ENCODE data around the gene SLC44A3.
"Not testable (repeated sequence)": the region's sequence is repeated elsewhere in the genome, so short reads cannot be mapped to it uniquely, and the experiment has no call there.

The SLC44A3 gene

DNA sequence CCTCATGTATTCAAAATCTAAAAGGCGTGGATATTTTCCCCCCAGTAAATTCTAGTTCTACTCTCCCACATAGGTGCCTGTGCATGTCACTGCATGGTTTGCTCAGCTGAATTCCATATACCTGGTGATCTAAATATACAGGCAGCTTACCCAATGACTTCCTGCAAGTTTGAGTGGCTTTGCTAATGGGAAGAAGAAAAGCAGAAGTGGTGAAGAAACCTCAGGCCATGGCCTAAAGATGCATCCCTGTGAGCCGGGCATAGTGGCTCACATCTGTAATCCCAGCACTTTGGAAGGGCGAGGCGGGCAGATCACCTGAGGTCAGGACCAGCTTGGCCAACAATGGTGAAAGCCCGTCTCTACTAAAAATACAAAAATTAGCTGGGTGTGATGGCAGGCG lies 11.5 kb downstream of the SLC44A3 start:
- in situ Hi-C loops (cut with MboI; ENCODE audit: low sequenced_read_pairs), result no loop called here

DNA sequence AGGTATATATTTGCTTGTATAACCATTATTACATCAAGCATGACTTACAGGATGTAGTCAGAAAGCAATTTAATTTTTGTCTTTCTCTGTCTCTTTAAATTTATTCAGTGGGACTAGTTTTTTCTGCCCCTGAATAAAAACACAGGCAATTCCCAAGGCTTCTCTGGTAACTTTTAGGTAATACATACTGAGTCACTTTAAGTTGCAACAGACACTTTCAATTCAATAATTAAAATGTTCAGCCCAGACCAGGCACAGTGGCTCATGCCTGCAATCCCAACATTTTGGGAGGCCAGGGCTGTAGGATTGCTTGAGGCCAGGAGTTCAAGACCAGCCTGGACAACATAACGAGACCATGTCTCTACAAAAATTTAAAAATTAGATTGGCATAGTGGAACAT lies 12.3 kb downstream of the SLC44A3 start:
- in situ Hi-C loops (cut with MboI; ENCODE audit: low sequenced_read_pairs), result no loop called here

DNA sequence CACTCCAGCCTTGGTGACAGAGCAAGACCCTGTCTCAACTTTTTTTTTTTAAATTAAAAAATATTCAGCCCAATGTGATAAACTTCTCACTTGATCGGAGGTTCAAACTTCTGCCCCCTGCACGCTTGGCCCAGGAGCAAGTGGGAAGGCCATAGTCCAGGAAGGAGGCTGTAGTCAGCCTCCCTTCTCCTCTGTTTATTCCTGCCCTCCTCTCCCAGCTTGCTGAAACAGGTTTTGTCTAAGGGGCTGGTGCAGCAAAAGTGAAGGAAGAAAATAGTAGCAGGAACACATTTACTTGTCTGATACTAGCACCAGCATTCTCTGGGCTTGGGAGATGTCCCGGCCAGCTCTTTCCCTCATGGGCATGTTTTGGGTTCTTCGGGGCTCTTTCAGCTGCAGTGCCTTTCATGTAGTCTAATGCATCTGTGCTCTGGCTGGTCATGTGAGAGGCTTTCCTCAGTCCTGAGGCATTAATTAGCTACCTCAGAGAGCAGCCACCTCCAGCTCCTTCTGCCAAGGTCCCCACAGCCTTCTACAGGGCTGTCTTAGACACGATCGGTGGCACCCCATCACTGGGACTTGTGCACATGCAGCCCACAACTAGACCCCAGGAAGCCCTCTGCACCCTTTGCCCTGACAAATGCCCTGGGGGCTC lies 12.9 kb downstream of the SLC44A3 start:
- in situ Hi-C loops (cut with MboI; ENCODE audit: low sequenced_read_pairs), result no loop called here

DNA sequence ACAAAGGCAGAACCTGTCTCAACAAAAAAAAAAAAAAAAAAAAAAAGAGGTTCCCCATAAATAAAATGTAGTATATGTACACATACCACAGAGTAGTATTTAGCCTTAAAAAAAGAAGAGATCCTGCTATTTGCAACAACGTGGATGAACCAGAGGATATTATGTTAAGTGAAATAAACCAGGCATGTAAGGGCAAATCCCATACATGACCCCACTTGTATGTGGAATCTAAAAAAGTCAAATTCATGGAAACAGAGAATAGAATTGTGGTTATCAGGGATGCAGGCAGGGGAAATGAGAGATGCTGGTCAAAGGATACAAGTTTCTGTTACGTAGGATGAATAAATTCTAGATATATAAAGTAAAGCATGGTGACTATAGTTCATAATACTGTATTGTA lies 16.7 kb downstream of the SLC44A3 start:
- in situ Hi-C loops (cut with MboI; ENCODE audit: low sequenced_read_pairs), result no loop called here

DNA sequence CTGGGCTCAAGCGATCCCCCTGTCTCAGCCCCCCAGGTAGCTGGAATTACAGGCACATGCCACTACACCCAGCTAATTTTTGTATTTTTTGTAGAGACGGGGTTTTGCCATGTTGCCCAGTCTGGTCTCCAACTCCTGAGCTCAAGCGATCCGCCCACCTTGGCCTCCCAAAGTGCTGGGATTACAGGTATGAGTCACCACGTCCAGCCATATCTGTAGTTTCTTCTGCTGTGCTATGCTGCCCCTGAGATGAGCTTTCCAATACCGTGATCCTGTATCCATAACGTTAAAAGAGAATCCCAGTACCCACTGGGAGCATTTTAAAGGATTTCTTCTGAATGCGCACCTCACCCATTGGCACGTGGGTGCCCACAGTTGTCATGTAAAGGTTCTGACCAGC lies 20.2 kb downstream of the SLC44A3 start:
- in situ Hi-C loops (cut with MboI; ENCODE audit: low sequenced_read_pairs), result not testable (repeated sequence)

DNA sequence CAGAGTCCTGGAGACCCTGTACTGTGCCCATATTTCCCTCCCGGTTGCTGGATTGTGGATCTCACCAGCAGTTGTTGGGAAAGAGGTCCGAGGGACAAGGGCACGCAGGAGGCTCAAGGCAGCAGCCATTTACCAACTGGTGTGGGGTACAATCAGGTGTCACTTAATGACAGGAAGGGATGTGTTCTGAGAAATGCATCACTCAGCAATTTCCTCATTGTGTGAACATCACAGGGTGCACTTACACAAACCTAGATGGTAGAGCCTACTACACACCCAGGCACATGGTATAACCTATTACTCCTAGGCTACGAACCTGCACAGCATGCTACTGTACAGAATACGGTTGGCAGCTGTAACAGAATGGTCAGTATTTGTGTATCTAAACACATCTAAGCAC lies 20.7 kb downstream of the SLC44A3 start:
- in situ Hi-C loops (cut with MboI; ENCODE audit: low sequenced_read_pairs), result no loop called here

DNA sequence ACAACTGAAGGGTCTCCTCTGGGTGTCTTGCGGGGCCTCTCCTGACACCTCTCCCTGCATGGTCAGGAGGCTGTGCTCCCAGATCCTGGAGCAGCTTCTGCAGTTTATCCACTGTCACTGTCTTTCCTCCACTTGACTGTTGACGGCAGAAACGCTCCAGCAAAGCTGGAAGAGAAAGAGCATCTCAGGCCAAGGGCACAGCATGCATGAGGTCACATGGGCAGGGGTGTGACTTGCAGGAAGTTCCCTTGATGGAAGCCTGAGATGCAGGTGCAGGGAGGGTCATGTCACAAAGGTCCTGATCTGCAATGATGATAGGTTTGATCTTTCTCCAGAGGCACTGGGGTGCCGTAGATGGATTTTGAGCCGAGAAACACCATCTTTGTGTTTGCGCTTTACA lies 23.3 kb downstream of the SLC44A3 start:
- in situ Hi-C loops (cut with MboI; ENCODE audit: low sequenced_read_pairs), result no loop called here

DNA sequence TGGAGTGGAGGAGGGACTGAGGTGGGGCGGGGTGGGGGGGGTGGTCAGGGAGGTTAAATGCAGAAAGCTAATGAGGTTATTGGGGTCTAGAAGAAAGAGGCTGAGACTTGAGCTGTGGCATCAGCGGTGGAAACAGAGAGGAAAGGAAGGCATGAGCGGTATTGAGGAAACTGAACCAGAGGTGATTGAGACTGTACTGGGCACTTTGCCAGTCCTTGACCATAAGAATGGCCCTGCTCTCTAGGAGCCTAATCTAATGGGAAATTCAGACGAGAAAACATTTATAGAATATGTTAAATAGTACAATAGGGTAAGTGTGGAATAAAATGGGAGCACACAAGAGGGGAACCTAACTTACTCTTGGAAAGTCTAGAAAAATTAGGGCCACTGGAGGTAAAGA lies 23.7 kb downstream of the SLC44A3 start:
- in situ Hi-C loops (cut with MboI; ENCODE audit: low sequenced_read_pairs), result no loop called here

DNA sequence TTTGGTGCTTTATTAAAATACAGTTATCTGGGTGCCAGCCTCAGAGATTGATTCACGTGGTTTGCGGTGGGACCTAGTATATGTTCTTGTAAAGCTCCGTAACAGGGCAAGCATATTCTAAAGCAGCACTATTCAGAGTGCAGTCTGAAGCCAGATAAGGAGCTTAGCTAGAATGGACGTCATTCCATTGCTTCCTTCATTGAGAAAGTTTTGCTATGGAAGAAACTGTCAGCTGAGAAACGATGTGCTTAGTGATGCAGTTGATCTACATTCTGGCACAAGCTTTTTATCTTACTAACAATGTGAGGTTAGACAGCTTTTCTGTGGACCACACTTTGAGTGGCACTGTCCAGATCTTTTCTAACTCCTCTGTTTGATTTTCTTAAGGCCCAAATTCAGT lies 26.2 kb downstream of the SLC44A3 start:
- in situ Hi-C loops (cut with MboI; ENCODE audit: low sequenced_read_pairs), result no loop called here

DNA sequence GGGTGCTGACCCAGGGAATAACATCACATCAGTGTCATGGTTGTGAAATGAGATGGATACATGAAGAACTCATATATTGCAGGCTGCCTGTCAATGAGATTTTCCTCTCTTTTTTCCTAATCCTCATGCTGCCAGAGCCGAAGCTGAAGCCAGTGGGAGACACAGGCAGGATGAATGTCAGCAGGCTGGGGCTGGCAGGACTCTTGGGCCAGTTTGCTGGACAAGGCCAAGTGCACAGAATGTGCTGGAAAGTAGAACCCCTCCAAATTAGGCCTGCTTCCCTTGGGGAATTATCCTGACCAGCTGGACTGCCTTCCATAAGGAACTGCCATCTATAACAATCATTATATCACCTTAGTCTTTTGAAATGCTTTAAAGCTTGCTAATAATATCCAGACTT lies 31.4 kb downstream of the SLC44A3 start:
- in situ Hi-C loops (cut with MboI; ENCODE audit: low sequenced_read_pairs), result loop anchor here (10.0 kb wide), 1 partner anchor 193 kb away; no protein-coding TSS in a partner anchor

DNA sequence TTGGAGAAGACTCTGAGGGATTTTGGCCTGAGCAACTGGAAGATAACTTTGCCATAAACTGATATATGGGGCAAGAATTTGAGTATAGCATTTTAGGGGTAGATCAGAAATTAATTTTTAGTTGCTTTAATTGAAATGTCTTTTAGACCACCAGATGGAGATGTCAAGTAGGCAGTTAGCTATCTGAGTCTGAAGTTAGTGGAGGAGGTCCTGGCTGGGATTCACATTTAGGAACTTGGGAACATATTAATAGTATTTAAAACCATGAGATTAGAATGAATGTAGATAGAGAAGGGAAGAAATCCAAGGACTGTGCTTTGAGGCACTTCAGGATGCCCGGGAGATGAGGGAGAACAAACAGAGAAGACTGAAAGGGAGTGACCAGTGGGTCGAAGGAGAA lies 32.6 kb downstream of the SLC44A3 start:
- in situ Hi-C loops (cut with MboI; ENCODE audit: low sequenced_read_pairs), result loop anchor here (10.0 kb wide), 1 partner anchor 192 kb away; no protein-coding TSS in a partner anchor

DNA sequence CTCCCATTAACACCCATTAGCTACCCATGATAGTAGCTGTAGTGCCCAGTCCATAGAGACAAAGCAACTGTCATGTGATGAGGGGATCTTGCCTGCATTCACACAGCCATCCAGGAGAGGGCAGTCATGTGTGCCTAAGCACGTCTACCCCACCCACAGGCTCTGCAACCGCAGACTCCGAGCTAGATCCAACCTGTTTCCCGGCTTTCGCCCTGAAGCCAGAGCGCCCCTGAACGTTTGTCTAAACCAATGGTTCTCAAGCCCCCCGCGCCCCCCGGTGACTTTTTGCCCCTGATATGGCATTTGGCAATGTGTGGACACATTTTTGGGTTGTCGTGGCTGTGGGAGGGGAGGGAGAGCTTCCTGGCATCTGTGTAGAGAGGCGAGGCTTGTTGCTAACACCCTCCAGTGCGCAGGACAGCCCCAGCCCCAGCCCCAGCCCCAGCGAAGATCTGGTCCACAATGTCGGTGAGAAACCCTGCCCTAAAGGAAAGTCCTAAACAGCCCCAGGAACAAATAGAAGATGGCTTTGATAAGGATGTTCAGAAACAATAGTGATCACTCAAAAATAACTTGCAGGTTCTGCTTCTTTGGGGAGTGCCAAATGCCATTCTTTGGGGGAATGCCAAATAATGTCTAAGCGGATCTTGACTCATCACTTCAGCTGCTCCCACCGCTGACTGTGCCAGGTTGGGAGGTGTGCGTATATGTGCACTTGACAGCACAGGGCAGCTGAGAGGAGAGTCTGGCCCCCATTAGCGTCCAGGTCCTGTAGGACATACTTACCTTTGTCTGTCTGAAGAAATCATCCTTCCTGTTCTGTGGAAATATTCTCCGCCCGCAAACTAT lies 34.5 kb downstream of the SLC44A3 start:
- in situ Hi-C loops (cut with MboI; ENCODE audit: low sequenced_read_pairs), result loop anchor here (10.0 kb wide), 1 partner anchor 190 kb away; no protein-coding TSS in a partner anchor

DNA sequence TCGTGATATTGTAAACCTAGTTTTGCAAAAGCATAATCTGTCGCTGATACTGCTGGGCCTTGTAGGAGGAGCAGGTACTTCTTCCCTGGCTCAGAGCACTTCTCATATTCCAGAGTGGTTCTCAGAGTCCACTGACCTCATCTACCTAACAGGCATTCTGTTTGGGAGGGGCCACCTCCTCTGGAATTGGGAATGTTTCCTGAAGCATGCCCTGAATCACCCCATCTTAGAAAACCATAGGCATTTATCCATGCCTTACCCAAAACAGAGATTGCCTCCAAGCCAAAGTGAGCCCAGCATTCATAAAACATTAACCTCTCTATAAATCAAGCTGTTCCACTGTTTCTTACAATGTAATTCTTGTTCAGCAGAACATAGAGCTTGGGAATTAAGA lies 35.1 kb downstream of the SLC44A3 start:
- in situ Hi-C loops (cut with MboI; ENCODE audit: low sequenced_read_pairs), result loop anchor here (10.0 kb wide), 1 partner anchor 189 kb away; no protein-coding TSS in a partner anchor

DNA sequence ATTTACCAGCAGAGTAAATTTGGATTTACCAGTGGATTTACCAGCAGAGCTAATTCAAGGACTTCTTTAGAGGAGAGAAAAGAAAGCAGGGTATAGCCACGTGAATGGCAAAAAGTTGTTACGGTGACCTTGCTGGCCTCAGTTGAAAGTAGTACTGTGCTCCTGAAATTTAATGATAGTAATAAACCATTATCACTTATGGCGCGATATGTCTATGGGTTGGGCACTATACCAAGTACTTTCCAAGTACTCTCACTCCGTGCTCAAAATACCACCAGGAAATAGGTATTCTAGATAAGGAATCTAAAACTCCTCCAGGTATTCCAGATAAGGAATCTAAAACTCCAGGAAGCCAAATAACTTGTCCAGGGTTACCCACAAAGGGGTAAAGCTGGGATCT lies 35.8 kb downstream of the SLC44A3 start:
- in situ Hi-C loops (cut with MboI; ENCODE audit: low sequenced_read_pairs), result loop anchor here (10.0 kb wide), 1 partner anchor 189 kb away; no protein-coding TSS in a partner anchor

DNA sequence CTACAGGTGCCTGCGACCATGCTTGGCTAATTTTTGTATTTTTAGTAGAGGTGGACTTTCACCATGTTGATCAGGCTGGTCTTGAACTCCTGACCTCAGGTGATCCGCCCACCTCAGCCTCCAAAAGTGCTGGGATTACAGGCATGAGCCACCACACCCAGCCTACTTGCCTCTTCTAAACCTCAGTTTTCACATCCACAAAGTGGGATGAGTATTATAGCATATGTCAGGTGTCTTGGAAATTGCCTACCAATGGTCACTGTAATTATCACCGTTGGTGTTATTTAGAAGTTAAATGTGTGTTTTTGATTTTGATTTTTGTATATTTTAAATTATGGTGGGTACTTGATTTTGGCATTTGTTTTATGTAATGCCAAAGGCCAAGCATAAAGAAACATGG lies 36.7 kb downstream of the SLC44A3 start:
- in situ Hi-C loops (cut with MboI; ENCODE audit: low sequenced_read_pairs), result loop anchor here (10.0 kb wide), 1 partner anchor 188 kb away; no protein-coding TSS in a partner anchor

DNA sequence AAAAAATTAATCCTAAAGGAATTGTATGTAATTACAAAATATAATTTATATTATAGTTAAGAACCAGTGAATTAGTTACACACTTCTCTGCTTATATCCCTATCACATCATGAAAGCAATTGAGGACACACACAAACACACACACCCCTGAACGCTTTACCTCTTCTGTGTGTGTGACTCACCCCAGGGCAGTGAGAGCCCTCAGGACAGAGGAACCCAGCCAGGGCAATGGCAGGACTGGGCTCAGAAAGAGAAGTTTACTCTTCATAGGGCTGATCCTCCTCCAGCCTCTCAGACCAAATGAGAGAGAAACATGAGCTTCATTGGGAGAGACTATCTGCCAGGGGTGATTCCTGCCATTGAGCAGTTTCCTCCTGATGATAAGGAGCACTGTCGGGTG lies 38.1 kb downstream of the SLC44A3 start:
- in situ Hi-C loops (cut with MboI; ENCODE audit: low sequenced_read_pairs), result loop anchor here (10.0 kb wide), 1 partner anchor 187 kb away; no protein-coding TSS in a partner anchor

DNA sequence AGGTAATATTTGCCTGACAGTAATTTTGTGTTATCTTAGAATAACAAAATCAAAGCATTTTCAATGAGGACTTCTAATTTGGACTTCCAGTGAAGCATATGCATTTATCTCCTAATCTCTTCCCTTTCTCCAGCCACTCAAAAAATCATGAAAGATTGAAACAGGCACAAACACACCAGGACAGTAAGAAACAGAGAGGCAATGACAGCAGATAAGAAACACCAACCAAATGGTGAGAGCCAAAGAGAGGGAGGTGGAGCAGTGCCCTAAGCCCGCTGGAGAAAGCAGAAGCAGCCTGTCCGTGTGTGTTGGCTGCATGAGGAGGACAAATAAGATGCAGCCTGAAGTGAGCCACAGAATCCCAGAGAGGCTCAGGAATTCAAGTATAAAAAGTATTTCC lies 39.0 kb downstream of the SLC44A3 start:
- in situ Hi-C loops (cut with MboI; ENCODE audit: low sequenced_read_pairs), result loop anchor here (10.0 kb wide), 1 partner anchor 186 kb away; no protein-coding TSS in a partner anchor

DNA sequence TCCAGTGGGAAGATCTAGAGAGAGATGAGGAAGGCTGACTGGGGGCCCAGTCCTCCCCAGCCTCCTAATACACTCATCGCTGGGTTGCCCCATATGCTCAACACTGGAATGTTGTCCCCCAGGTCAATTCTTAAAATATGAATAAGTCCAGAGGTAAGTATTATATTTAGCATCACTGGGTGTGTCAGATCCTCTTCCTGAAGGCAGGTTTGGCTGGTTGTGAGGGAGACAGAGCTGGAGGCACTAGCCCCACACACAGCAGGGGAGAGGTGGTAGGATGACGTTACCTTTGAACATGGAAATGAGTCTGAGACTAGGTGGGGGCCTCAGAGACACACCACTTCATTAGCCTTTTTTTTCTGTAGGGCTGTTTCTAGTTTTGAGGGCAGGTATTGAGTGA lies 42.6 kb downstream of the SLC44A3 start:
- in situ Hi-C loops (cut with MboI; ENCODE audit: low sequenced_read_pairs), result no loop called here

DNA sequence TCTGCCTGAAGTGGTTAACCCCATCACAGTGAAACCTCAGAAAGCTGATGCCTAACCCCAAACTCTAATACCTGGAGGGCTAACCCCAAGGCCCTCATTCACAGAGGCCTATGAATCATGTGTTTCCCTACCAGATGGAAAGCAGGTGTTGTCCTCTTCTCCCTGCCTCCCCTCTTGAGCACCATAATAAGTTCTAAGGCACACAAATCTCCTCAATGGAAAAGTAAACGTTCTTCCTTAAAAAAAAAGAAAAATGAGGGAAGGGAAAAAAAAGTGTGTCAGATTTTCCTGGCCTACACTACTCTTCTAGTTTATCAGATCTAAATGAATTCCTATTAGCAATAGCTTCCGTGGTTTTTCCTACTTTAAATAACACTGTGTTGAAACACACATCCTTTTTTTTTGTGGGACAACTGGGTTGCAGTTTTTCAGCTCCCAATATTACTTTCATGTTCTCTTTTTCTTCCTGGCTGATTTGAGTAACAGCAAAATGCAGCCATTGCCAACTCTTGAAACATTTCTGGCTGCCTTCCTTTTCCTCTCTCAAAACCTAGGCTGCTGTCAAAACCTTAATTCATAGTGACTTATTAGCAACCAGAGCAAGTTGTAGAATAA lies 43.2 kb downstream of the SLC44A3 start:
- in situ Hi-C loops (cut with MboI; ENCODE audit: low sequenced_read_pairs), result no loop called here

DNA sequence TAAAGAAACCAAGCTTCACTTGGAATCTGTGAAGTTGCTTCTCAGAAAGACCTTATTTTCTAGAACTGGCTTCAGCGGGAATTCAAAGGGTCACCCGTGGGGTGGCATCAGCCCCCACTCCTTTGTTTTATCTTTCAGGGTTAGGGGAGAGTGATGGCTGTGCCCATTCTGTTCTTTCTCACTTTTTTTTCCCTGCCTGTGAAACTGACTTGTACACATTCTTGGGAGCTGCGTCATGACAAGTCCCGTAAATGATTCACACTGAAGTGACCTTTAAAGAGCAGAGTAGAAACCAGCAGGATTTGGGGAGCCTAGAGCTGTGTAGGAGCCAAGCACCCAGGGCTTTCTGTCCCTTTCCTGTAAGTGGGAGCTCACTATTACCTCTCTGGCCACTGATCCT lies 43.8 kb downstream of the SLC44A3 start:
- in situ Hi-C loops (cut with MboI; ENCODE audit: low sequenced_read_pairs), result no loop called here

DNA sequence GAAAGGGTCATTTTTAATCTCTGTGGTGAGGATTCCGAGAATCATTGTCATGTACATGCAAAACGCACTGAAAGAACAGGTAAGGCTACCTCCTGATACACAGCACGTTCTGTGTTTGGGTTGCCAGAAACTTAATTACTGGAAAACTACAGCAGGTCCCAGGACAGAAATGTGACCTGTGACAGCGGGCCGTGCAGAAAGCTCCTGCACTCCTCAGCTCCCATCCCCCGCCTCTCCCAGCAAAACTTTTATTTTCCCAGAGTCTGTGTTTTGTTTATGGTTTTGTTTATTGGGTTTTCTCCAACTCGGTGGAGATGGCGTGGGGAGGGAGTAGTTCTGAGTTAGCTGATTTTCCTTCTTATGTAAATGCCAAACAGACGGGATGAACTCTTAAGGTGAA lies 44.7 kb downstream of the SLC44A3 start:
- in situ Hi-C loops (cut with MboI; ENCODE audit: low sequenced_read_pairs), result no loop called here

DNA sequence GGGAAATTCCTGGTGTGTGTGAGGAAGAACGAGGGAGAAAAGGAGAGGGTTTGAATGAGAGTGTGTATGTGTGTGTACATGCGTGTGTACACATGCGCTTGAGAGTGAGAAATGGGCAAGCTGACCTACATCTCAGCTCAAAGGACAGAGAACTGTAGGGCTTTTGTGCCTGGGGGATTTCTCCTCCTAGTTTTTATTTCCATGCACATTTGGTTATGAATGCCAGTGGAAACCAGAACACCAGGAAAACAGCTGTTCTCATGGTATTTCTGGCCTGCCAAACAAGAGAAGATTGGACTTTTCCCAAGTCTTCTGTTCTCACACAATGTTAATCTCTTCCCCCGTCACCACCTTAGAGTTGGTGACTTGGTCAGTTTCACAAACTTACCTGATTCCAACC lies 45.2 kb downstream of the SLC44A3 start:
- in situ Hi-C loops (cut with MboI; ENCODE audit: low sequenced_read_pairs), result no loop called here
